ENCODE data around the gene TEDC2. TPM values are rescaled to one million over a fixed set of nuclear protein-coding genes. Genes with fewer than 3 reads are reported as not detected.

Gene TEDC2
- polyA plus RNA-seq (2011; rRNA removed) (9.5 and 9.6 TPM in 2 replicates), polyA plus RNA-seq (2017; fragmentation: RNase III; extraction: RNeasy Plus Mini Kit Qiagen cat#74134 plus additional on column Dnase treatment) (20.7 to 22.6 TPM (median 22.2 TPM) in 3 replicates), polyA minus RNA-seq (2011; rRNA and poly(A)+ RNA removed) (12.1 and 12.2 TPM in 2 replicates)
- 34.1 and 41.0 TPM in 2 replicates for polyA plus RNA-seq (2012; cell fraction: cytosol; rRNA removed)
- 96.6 and 133 TPM in 2 replicates for polyA plus RNA-seq (2012; cell fraction: nucleus; rRNA removed)

GRCh38 chr16:2459647-2460390 lies at the start of gene TEDC2:
Gene TEDC2, plus strand, starts transcription at chr16:2460109. Its CDS starts 36 bp downstream, at chr16:2460145.
- Histone ChIP-seq H3K9me3 (no peaks in the 10 kb centered on the region), H3K4me1 (peaks cover 11% of the 10 kb centered on the region; the same call in 1 of the 3 replicates), H3K4me2 (peak within 1 kb of the TSS; percentile 86), H3K4me3 (peak within 1 kb of the TSS; percentile 52), H3K27ac (peak within 1 kb of the TSS; percentile 72 to 92)
- DNase-seq (ENCODE audit: low read depth in 1 of 2, low spot score in 1 of 2) (peak; percentile 92 to 96), FAIRE-seq (no peak), ATAC-seq (peak; percentile 88 to 94)
- WGBS (ENCODE audit: missing lambda C conversion rate): 2% methylated on average over 19 of the region's 66 CpGs
- CTCF ChIA-PET: interaction anchor here (0.8 to 8.5 kb wide), 7 partner anchors 9 to 41 kb away, joined by 3 to 40 read pairs (median 4); no protein-coding TSS in a partner anchor
- POLR2A ChIA-PET: interaction anchor here (0.5 to 1.7 kb wide), 6 partner anchors 15 to 304 kb away, joined by 3 to 5 read pairs (median 3); partner anchors contain the start of genes TBC1D24 and TRAF7
- TF ChIP-seq SREBF2 (IDR thresholded peaks at IDR 0.05) (no peak), FOSL2 (IDR thresholded peaks at IDR 0.05) (no peak), FOSL2 (CRISPR knock-in tag; IDR thresholded peaks at IDR 0.05) (no peak), NPAS2 (CRISPR knock-in tag; IDR thresholded peaks at IDR 0.05; ENCODE audit: borderline replicate concordance) (no peak), BCL3 (IDR thresholded peaks at IDR 0.05) (0 out of 3 replicates have a peak, but pooled peaks have one; percentile 22), RCOR1 (IDR thresholded peaks at IDR 0.05; ENCODE audit: low read depth, low read length) (no peak), CHD4 (IDR thresholded peaks at IDR 0.05; ENCODE audit: borderline replicate concordance) (no peak), KDM5A (IDR thresholded peaks at IDR 0.05) (peak; percentile 67), CEBPB (IDR thresholded peaks at IDR 0.05) (no peak), E2F6 (IDR thresholded peaks at IDR 0.05; ENCODE audit: borderline replicate concordance, low read depth) (peak; percentile 97), JUN (IDR thresholded peaks at IDR 0.05) (peak in 1 of 2 experiments; percentile 22; a peak in 1 of 5 replicates), ZNF302 (CRISPR knock-in tag; IDR thresholded peaks at IDR 0.05) (no peak), ATOH8 (CRISPR knock-in tag; IDR thresholded peaks at IDR 0.05; ENCODE audit: low read depth) (peak; percentile 24; the same call in 1 of the 2 replicates), HOXB5 (CRISPR knock-in tag; IDR thresholded peaks at IDR 0.05) (no peak), RFX5 (IDR thresholded peaks at IDR 0.05) (no peak), HOXB13 (CRISPR knock-in tag; IDR thresholded peaks at IDR 0.05; ENCODE audit: low read depth) (no peak), GATA3 (IDR thresholded peaks at IDR 0.05; ENCODE audit: borderline replicate concordance) (0 out of 2 replicates have a peak, but pooled peaks have one; percentile 11), NFE2L2 (conservative IDR thresholded peaks at IDR 0.05; ENCODE audit: low read length) (no peak), PHF8 (IDR thresholded peaks at IDR 0.05; ENCODE audit: borderline replicate concordance, low read depth) (no peak; the same call in 1 of the 2 replicates), CBX2 (IDR thresholded peaks at IDR 0.05; ENCODE audit: borderline replicate concordance, low read depth) (no peak), TP53 (CRISPR knock-in tag; IDR thresholded peaks at IDR 0.05) (no peak; the same call in 1 of the 2 replicates), ZFP36 (IDR thresholded peaks at IDR 0.05; ENCODE audit: borderline replicate concordance, partially characterized antibody) (no peak), JUNB (IDR thresholded peaks at IDR 0.05) (no peak), HEYL (CRISPR knock-in tag; IDR thresholded peaks at IDR 0.05) (no peak), MAFK (IDR thresholded peaks at IDR 0.05; ENCODE audit: partially characterized antibody) (no peak), HOXA7 (CRISPR knock-in tag; IDR thresholded peaks at IDR 0.05) (no peak), RNF2 (IDR thresholded peaks at IDR 0.05; ENCODE audit: borderline replicate concordance, low read depth) (no peak), HDAC2 (IDR thresholded peaks at IDR 0.05) (no peak), KDM1A (IDR thresholded peaks at IDR 0.05; ENCODE audit: low read depth) (no peak), EHMT2 (IDR thresholded peaks at IDR 0.05; ENCODE audit: low read depth) (no peak)
- TF ChIP-seq, protein P1, sequence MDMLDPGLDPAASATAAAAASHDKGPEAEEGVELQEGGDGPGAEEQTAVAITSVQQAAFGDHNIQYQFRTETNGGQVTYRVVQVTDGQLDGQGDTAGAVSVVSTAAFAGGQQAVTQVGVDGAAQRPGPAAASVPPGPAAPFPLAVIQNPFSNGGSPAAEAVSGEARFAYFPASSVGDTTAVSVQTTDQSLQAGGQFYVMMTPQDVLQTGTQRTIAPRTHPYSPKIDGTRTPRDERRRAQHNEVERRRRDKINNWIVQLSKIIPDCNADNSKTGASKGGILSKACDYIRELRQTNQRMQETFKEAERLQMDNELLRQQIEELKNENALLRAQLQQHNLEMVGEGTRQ (IDR thresholded peaks at IDR 0.05): no peak
- TF ChIP-seq, protein P2, sequence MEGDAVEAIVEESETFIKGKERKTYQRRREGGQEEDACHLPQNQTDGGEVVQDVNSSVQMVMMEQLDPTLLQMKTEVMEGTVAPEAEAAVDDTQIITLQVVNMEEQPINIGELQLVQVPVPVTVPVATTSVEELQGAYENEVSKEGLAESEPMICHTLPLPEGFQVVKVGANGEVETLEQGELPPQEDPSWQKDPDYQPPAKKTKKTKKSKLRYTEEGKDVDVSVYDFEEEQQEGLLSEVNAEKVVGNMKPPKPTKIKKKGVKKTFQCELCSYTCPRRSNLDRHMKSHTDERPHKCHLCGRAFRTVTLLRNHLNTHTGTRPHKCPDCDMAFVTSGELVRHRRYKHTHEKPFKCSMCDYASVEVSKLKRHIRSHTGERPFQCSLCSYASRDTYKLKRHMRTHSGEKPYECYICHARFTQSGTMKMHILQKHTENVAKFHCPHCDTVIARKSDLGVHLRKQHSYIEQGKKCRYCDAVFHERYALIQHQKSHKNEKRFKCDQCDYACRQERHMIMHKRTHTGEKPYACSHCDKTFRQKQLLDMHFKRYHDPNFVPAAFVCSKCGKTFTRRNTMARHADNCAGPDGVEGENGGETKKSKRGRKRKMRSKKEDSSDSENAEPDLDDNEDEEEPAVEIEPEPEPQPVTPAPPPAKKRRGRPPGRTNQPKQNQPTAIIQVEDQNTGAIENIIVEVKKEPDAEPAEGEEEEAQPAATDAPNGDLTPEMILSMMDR (IDR thresholded peaks at IDR 0.05): no peak
- TF ChIP-seq, protein P3, sequence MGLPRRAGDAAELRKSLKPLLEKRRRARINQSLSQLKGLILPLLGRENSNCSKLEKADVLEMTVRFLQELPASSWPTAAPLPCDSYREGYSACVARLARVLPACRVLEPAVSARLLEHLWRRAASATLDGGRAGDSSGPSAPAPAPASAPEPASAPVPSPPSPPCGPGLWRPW (IDR thresholded peaks at IDR 0.05): no peak
- TF ChIP-seq, protein P4, sequence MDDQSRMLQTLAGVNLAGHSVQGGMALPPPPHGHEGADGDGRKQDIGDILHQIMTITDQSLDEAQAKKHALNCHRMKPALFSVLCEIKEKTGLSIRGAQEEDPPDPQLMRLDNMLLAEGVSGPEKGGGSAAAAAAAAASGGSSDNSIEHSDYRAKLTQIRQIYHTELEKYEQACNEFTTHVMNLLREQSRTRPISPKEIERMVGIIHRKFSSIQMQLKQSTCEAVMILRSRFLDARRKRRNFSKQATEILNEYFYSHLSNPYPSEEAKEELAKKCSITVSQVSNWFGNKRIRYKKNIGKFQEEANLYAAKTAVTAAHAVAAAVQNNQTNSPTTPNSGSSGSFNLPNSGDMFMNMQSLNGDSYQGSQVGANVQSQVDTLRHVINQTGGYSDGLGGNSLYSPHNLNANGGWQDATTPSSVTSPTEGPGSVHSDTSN (IDR thresholded peaks at IDR 0.05): no peak; the same call in 1 of the 2 replicates
